Fibroblast of skin of scalp (primary cell): ENCODE measurements around the gene PRUNE2.

ENCODE experiments used
- DNase-seq: peaks from one replicate; pipeline ENCODE4 v3.0.0-alpha.2; 2013

Gene PRUNE2

DNA sequence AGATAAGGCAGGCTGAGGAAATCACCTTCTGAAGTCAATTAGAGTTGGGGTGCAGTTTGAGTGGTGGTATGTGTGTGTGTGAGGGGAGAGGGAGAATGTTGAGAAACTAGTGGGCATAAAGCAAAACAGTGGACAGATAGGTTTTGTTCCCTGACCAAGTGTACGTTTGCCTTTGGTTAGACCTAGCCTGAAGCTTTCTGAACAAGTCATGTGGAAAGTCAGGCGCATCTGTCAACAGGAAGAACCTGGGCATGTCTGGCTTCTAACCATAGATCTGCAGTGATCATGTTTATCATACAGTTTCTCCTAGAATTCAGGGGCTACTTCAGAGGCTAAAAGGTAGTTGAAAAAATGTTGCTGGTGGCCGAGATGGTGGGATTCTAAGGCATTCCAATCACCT lies 284.9 kb downstream of the PRUNE2 start:
- DNase-seq = no peak

DNA sequence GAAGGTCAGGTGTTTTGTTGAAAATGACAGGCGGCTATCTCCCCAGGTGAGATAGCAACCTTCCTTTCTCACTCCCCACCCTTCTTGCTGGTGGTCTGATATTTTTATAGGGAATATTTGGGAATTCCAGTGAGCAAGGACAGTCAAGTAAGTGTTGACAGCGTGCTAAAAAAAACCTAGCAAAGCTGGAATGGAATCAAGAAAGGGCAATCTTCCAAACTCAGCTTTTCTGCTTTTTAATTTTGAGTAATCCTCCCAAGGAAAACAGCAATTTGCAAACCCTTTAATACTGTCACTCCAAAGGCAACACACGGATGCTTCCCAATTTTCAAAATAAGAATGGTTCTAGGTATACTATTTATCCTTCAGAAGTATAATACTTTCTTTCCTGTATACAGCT lies 285.3 kb downstream of the PRUNE2 start:
- peak; percentile 44 for DNase-seq

DNA sequence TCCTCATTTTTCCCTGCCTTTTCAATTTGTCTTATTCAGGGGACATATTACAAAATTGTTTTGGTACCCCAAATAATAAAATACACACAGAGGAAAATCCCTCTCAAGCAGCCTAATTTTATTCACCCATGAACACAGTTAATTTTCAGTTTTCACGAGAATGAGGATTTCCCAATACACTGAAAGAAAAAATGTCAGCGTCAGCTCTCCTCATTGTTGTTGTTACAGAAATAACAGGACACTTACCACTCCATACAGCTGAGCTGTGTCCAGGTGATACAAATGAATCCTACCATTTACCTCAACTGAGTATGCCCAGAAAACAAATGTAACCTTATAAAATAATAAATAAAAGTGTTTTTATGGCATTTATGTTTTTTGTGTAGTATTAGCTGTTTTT lies 286.3 kb downstream of the PRUNE2 start:
- DNase-seq = peak; percentile 27

DNA sequence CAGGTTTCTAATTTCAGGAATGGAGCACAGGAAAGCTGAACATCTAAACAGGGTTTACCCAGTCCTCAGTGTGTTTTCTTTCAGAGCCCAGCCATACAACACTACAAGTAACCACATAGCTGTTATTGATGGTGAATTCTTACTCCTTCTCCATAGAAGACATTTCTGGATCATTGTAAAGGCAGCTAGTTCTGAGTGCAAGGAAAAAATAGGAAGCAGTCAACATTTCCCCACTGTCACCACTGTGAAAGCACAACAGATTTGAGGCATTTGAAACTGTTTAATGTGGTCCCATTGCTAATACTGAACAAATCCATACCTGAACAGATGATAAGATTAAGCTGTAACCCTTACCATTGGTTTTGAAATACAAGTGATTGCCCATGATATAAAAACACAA lies 286.7 kb downstream of the PRUNE2 start:
- DNase-seq = no peak

DNA sequence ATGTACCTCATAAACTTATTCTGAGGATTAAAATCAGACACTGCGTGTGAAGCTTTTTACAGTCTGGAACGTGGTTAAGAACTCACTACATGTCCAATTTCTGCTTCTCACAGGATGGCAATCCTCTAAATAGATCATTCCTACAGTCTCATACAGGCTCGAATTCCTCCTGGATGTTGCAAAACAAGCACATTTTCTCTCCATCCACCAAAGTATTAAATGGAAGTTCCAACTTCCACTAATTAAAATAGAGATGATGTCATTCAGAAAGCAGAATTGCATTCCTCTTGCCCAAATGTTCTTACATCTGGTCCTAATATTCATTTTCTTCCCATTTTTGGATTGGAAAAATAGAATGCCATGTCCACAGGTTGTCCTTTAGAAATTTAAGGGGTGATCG lies 287.2 kb downstream of the PRUNE2 start:
- peak; percentile 91 for DNase-seq

DNA sequence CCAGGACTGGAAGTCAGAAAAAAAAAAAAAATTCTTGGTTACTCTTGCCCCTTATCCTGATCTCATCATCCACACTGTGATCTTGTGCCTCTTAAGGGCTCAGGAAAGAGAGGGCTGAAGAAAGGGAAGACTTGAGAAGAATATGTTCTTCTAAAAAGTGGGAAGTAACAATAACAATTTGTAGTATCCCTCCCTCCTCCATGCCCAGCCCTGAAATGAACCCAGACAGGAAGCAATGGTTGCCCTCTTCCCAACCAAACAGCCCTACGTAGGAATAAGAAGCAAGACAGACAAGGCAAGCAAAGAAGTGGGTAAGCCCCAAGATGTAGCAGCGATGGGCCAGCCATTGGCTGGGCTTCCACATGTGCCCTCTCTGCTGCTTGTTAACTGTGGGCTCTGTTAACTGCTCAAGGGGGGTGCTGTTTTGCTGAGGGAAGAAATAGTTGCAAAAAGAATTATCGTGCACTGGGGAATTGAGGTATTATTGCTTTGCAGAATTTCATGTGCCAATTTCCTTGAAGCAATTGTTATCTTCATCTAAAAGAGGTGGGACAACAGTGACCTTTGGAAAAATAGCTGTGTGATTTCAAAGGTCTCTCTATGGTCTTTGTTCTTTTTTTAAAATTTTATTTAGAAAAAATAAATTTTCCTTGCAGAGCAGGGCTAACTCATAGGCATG lies 288.3 kb downstream of the PRUNE2 start:
- DNase-seq = no peak

DNA sequence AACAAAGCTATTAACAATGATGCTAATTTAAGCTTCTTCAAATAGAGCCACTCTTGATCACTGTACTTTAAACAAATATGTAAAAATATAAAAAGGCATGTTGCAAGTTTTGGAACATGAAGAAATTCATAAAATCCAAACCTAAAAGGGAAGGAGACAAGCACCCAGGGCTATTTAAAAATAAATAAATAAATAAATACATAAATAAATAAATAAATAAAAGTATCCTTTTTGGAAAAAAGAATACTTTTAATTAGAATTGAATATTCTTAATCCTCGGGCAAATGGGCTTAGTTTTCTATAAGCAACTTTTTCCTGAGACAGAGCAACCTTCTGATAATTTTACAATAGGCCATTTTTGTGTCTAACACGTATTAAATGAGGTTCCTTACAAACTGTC lies 289.1 kb downstream of the PRUNE2 start:
- DNase-seq = no peak

DNA sequence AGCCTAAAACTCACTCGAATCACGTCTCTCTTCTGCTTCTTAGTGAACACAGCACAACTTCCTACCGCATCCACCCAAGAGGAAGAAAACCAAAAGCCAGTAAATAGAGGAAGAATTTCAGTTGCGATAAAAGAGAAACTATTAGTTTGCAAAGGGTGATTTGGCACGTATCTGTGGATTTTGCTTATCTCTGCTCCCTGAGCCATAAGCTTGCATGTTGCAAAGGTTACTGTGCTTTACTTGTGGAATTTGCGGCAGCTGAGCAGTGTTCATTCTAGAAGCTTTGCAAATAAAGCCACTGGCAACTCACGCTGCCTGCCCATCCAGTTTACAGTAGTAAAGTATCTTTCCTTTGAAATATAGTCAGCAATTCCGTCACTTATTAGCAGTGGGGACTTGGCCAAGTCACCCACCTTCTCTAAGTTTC lies 290.7 kb downstream of the PRUNE2 start:
- no peak for DNase-seq

DNA sequence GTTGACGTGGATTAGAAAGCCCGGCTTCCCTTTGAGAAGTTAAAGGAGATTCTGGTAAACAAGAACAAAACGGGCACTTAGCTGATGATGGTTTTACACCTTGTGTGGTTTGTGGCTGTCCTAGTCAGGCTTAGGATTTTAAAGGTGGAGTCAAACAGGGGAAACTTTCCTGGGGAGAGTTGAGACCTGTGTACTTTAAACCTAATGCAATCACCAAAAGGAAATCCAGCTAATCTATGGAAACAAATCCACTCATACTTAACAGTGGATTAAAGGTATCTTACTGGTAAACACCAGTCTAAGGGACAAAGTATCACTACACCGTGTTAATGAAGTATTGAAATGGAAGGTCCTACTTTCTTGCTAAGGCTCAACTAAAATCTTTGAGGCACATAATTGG lies 291.9 kb downstream of the PRUNE2 start:
- no peak for DNase-seq

DNA sequence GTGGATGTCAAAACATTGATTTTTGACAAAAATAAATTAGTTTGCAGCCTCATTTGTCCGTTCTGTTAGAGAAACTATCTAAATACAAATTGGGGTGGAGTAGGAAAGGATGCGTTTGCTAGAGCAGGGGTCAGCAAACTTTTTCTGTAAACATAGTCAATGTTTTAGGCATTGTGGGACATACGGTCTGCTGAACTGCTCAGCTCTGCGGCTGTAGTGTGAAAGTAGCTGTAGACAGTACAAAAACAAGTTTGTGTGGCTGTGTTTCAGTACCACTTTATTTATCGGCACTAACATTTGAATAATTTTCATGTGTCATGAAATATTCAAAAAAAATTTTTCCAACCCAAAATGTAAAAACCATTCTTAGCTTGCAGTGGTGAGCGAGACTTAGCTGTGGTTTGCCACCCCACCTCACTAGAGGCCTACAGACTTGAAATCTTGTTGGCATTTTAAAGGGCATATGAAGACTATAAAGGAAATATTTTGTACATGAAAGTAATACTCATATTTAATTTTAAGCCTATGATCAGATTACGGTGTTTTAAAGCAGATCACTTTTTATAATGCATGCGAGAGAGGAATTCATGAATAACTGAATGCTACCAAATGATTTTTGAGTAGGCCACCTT lies 292.6 kb downstream of the PRUNE2 start:
- DNase-seq = no peak

DNA sequence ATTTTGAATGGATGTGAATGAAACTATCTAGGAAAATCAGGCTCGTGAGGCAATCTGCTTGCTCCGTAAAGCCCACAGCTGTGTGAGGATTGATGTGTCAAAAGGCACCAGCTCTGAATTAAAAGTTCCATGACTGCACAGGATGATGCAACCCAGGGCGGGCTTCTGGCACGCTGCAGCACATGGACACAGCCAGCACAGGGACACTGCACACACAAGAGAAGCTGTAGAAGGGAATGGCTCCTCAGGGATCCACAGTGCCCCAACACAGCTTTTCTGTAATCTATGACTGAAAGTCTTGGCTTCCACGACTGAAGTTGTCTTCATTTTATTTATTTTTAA lies 295.9 kb downstream of the PRUNE2 start:
- DNase-seq = peak; percentile 88

DNA sequence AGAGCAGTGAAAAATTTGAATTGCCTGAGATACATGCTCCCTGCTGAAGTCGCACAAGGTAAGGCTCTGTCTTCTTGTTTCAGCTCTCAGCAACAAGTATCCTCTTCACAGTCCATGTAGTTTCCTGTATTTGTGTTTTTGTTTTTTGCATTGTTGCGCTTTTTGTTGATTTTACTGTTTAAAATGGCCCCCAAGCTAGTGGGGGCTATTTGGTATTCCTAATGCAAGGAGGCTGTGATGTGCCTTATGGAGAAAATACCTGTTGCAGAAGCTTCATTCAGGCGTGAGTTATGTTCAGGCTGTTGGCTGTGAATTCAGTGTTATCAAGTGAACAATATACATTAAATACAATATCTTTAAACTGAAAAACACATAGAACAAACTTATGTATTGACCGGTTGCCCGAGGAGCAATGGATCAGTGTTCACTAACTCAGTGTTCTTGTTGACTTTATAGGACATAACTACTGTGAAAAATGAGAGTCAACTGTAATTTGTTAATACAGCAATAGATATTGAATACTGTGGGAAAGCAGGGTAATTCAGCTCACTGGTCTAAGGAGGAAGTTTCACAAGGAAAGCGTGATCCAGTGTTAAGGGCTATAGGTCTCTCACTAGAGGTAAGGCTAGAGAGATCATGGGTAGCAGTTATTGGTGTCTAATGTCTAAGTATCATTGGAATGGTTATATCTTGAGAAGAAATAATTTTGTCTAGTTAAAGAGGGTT lies 296.5 kb downstream of the PRUNE2 start:
- DNase-seq = no peak

DNA sequence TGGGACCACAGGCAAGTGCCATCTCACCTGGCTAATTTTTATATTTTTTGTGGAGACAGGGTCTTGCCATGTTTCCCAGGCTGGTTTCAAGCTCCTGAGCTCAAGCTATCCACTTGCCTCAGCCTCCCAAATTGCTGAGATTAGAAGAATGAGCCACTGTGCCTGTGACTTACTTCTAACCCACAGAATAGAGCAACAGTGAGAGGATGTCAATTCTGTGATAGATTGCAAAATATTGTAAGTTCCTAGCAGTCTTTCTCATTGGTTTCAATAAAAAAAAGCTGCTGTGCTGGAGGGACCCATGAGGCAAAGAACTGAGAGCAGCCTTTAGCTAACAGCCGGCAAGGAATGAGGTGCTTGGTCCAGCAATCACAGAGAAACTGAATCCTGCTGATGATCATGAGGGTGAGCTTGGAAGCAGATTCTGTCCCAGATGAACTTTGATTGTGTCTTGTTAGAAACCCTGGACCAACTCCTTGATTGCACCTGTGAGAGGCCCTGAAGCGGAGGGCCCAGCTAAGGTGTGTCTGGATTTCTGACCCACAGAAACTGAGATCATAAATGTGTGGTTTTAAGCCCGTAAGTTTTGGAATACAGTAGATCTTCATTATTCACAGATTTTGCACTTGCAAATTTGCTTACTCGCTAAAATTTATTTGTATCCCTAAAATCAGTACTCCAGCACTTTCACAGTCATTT lies 297.2 kb downstream of the PRUNE2 start:
- DNase-seq = no peak

DNA sequence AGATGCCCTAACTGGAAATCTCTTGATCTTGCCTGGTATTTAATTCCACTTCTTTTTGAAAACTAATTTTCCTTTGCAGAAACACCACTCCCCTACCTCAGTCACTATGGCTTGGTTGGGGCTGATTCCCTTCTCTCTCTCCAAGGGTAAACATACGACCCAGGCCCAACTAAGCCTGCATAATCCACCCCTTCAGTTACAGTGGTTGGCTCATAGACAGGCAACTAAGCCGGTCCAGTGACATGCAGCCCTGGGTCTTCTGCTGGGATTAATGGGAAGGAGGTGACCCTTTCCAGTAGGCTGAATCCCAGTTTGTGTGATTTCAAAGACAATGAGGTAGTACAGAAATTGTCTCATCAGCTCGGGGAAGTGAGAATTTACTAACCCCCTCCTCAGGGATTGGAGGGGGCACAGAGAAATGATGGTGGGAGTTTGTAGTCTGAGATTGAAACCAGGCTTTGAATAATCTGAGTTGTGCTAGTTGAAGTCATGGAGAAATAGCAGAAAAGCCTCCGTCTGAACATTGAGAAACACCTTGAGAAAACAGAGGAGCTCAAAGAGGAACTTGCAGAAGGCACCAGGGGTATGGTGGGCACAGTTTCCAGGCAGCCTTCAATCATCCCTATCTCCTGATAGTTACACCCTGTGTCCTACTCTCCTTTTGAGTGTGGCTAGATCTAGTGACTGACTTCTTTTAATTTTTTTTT lies 298.0 kb downstream of the PRUNE2 start:
- no peak for DNase-seq

DNA sequence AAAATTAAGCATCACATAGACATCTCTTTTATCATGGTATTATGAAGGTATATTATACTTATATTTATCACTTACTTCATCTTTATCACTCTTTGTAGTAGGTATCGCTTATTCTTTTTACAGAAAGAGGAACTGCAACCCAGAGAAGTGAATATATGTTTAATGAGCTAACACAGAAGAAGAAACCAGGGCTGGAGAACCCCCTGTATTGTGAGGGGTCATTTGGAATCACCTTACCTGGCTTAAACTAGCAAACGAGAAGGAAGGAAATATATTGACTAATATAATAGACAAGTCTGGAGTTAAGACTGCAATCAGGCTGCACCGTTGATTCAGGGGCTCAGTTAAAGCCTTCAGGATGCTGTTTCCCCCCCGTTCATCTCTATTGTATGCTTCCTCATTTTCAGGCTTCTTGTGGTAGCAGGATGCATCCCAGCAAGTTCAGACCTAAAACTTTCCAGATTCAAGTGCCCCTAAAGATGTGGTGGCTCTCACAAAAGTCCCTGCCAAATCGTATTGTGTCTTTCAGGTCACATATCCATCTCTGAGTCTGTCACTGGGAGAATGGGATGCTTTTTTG lies 300.5 kb downstream of the PRUNE2 start:
- no peak for DNase-seq

DNA sequence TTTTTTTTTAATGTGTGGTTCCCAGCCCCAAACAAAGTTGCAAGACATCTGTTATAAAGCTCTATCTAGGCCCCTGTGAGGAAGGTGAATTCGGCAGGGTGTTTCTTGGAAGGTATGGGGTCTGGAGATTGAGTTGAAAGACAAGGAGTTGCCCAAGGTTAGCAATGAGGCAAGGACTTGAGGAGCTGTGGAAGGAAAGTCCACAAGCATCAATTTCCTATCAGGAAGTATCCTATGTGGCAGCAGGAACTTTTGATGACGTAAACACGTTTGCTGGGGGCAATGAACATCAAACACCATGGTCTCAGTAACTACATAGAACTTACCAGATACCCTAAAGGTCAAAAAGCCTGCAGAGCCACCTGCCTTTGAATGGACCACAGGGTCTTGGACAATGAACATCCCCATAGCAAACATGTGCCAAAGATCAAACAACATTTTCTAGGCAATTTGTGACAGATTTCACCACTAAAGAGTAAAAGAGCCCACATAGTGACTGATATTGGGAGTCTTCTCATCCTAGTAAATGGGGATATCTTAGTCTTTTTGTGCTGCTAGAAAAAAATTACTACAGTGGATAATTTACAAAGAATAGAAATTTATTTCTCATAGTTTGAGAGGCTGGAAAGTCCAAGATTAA lies 301.9 kb downstream of the PRUNE2 start:
- DNase-seq = no peak

DNA sequence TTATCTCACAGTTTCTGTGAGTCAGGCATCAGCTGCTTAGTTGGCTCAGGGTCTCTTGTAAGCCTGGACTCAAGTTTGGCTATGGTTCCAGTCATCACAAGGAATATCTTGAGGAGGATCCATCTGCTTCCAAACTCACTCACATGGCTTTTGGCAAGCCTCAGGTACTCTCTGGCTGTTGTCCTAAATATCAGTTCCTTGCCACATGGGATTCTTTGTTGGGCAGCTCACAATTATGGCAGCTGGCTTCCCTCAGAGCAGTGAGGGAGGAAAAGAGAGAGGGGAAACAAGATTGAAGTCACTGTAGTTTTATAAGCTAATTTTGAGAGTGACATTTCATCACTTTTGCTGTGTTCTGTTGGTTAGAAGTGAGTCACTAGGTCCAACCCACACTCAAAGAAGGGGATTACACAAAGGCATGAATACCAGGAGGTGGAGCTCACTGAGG lies 302.4 kb downstream of the PRUNE2 start:
- peak; percentile 55 for DNase-seq

DNA sequence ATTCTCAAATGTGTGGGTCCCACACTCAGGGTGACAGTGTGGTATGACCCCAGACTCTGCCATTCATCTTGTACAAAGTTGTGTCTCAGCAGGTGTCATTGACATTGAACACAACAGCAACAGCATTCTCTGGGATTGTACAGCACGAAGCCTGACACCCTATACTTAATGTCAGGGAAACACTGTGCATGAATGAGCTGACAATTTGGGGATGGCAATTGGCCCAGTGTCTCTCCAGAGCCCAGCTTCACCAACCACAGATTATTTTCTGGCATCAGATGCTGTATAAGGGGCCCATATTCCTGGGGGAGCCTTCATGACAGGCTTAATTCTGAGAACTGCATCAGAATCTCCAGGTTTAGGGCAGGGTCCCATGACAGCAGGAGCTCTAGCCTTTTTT lies 303.7 kb downstream of the PRUNE2 start:
- no peak for DNase-seq

DNA sequence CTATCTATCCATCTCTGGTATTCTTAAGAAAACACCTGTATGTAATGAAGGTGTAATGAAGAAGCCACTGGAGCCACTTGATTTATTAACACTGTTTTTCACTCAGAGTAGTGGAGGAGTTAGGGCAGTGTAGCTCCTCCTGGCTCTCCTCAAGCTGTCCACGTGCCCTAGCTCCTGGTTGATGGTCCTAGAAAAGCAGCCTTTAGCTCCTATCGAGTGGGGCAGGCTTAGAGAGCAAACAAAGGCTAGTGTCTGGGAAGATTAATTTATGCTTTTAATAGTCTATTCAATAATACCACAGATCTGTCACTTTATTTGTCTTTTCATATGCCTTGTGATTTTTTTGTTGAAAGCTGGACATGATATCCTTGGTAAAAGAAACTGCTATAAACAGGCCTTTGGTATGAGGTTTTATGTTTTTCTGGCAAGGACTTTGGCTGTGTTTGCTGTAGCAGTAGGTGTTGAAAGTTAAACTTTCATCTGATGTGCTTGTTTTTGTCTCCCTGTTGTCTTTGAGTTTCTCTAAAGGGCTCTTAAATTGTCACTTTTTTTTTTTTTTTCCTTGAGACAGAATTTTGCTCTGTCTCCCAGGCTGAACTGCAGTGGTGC lies 305.8 kb downstream of the PRUNE2 start:
- no peak for DNase-seq

DNA sequence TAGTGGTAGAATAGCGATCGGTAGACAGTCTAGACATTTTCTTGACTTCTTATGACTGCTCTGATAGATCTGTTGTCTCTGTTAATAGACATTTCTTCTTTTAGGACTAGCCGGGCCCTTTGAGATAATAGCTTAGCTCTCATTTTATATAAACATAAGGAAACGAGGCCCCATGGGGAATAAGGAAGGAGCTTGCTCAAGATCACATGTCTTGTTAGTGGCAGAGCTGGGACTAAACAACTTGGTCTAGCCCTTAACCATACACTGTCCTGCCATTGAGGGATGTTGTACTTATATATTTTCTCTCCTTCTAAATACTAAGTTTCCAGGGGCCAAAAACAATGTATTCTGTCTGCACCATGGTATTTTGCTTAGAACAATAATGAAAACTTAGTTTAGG lies 306.9 kb downstream of the PRUNE2 start:
- no peak for DNase-seq

DNA sequence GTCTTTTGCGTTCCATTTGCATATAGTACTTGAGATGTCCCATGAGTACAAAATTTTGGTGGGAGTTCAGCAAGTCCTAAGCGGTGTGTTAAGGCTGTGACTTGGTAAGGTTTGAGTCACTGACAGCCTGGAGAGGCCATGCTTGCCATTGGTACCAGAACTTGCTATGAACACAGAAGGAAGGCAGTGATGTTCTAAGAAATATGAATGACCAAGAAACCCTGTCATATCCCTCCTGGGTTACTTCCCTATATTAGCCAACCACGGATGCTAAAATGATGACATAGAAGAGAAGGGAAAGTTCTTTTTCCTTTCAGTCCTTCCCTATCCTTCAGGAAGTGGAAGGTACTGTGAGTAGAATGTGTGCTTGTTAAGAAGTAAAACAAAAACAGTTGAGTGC lies 310.3 kb downstream of the PRUNE2 start:
- DNase-seq = no peak
